ACC112 (cell line): Measurements from ENCODE around the gene SLC18B1.

Source experiments
- H2AFZ ChIP-seq: fragments of 200-600 bp; sonication (generic); one replicate; pipeline ENCODE4 v1.6.0; 2017; ENCODE audit warnings: antibody characterized with exemption, low read length; ENCODE audit not compliant: unreplicated experiment
- H3K27ac ChIP-seq: fragments of 200-600 bp; sonication (generic); 2 replicates; pipeline ENCODE4 v1.5.1; 2014; ENCODE audit warnings: low read depth, mild to moderate bottlenecking, antibody characterized with exemption, low read length, moderate library complexity
- H3K27me3 ChIP-seq: fragments of 200-600 bp; sonication (generic); 2 replicates; pipeline ENCODE4 v1.6.1; 2014; ENCODE audit warnings: mild to moderate bottlenecking, antibody characterized with exemption, low read length, moderate library complexity, mixed read lengths; ENCODE audit not compliant: insufficient read depth
- H3K36me3 ChIP-seq: fragments of 200-600 bp; sonication (generic); 2 replicates; pipeline ENCODE4 v1.6.1; 2016; ENCODE audit warnings: mild to moderate bottlenecking, antibody characterized with exemption, low read length, moderate library complexity, mixed read lengths; ENCODE audit not compliant: insufficient read depth
- H3K4me1 ChIP-seq: fragments of 200-600 bp; sonication (generic); one replicate; pipeline ENCODE4 v1.6.1; 2016; ENCODE audit warnings: low read length, mixed read lengths; ENCODE audit not compliant: insufficient read depth, unreplicated experiment, control insufficient read depth
- H3K4me3 ChIP-seq: fragments of 200-600 bp; sonication (generic); 2 replicates; pipeline ENCODE4 v1.5.1; 2014; ENCODE audit warnings: mild to moderate bottlenecking, low read depth, low read length
- H3K79me2 ChIP-seq: fragments of 200-600 bp; sonication (generic); one replicate; pipeline ENCODE4 v1.6.0; 2016; ENCODE audit warnings: low read length; ENCODE audit not compliant: control insufficient read depth, unreplicated experiment, insufficient read depth

The SLC18B1 gene

GRCh38 chr6:132746048-132746447 is 52.4 kb downstream of the SLC18B1 start:
- Histone ChIP-seq H3K27me3 (0 out of 2 replicates have a peak, but pooled peaks cover 3% of the 10 kb centered on the region), H2AFZ (no peak overlapping the region), H3K4me3 (no peak overlapping the region), H3K79me2 (no peaks in the 10 kb centered on the region), H3K27ac (no peak overlapping the region), H3K36me3 (no peaks in the 10 kb centered on the region), H3K4me1 (no peaks in the 10 kb centered on the region)

- Histone ChIP-seq H3K27ac (no peak overlapping the region), H3K79me2 (no peaks in the 10 kb centered on the region), H3K4me3 (no peak overlapping the region), H3K36me3 (no peaks in the 10 kb centered on the region), H3K4me1 (no peaks in the 10 kb centered on the region), H2AFZ (no peak overlapping the region), H3K27me3 (0 out of 2 replicates have a peak, but pooled peaks cover 3% of the 10 kb centered on the region)
Measured at GRCh38 chr6:132742495-132742894, 55.9 kb downstream of the SLC18B1 start.

GRCh38 chr6:132741281-132741680 is 57.2 kb downstream of the SLC18B1 start:
- no peak overlapping the region for H3K27ac ChIP-seq
- 0 out of 2 replicates have a peak, but pooled peaks cover 3% of the 10 kb centered on the region for H3K27me3 ChIP-seq
- peaks cover 7% of the 10 kb centered on the region for H3K4me1 ChIP-seq
- no peak overlapping the region for H2AFZ ChIP-seq
- H3K4me3 ChIP-seq = no peak overlapping the region
- H3K79me2 ChIP-seq = no peaks in the 10 kb centered on the region
- no peaks in the 10 kb centered on the region for H3K36me3 ChIP-seq

DNA sequence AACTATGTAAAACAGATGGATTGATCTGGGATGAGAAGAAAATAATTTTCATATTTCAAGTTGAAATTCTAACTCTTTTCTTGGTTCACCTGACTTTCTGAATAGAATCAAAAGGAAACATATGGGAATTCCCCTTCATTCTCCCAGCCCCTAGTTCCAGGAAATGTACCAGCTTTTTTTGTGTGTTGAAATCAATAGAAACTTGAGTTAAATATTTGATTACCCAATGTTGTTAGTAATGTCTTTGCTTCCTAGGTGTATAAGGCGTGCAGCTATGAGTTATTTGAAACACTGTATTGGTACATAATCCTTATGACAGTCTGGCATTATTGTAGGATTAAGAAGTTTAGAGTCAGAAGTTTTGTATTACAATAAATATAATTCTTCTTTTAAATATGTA is 62.2 kb downstream of the SLC18B1 start:
- H3K36me3 ChIP-seq = no peaks in the 10 kb centered on the region
- no peaks in the 10 kb centered on the region for H3K79me2 ChIP-seq
- H3K4me3 ChIP-seq = no peak overlapping the region
- peaks cover 18% of the 10 kb centered on the region for H3K4me1 ChIP-seq
- no peak overlapping the region for H2AFZ ChIP-seq
- no peaks in the 10 kb centered on the region for H3K27me3 ChIP-seq
- no peak overlapping the region for H3K27ac ChIP-seq

- no peak overlapping the region for H3K4me3 ChIP-seq
- H3K27ac ChIP-seq = peak overlapping the region; percentile 44; the same call in 1 of the 2 replicates
- peaks cover 24% of the 10 kb centered on the region for H3K4me1 ChIP-seq
- H2AFZ ChIP-seq = no peak overlapping the region
- H3K36me3 ChIP-seq = no peaks in the 10 kb centered on the region
- no peaks in the 10 kb centered on the region for H3K79me2 ChIP-seq
- no peaks in the 10 kb centered on the region for H3K27me3 ChIP-seq
Measured at GRCh38 chr6:132734694-132735236, 63.7 kb downstream of the SLC18B1 start.

DNA sequence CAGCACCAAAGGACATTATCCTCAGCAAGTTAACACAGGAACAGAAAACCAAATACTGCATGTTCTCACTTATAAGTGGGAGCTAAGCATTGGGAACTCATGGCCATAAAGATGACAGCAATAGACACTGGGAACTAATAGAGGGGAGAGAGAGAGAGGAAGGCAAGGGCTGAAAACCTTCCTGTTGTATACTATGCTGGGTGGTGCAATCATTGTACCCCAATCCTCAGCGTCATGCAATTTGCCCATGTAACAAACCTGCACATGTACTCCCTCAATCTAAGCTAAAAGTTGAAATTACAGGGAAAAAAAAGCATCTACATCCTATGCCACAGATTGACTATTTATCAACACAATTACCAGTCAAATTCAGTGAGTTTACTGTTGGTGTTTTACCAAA is 64.6 kb downstream of the SLC18B1 start:
- Histone ChIP-seq H3K36me3 (no peaks in the 10 kb centered on the region), H3K4me1 (peaks cover 24% of the 10 kb centered on the region), H3K27ac (no peak overlapping the region), H3K27me3 (no peaks in the 10 kb centered on the region), H3K79me2 (no peaks in the 10 kb centered on the region), H2AFZ (no peak overlapping the region), H3K4me3 (no peak overlapping the region)

DNA sequence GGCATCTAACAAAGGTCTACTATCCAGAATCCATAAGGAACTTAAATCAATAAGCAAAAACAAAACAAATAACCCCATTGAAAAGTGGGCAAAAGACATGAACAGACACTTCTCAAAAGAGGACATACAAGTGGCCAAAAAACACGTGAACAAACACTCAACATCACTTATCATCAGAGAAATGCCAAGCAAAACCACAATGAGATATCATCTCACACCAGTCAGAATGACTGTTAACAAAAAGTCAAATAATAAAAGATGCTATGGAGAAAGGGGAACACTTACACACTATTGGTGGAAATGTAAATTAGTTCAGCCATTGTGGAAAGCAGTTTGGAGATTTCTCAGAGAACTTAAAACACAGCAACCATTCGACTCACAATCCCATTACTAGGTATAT is 65.2 kb downstream of the SLC18B1 start:
- Histone ChIP-seq H3K4me1 (peaks cover 24% of the 10 kb centered on the region), H3K36me3 (no peaks in the 10 kb centered on the region), H3K27me3 (no peaks in the 10 kb centered on the region), H3K79me2 (no peaks in the 10 kb centered on the region), H3K27ac (no peak overlapping the region), H2AFZ (no peak overlapping the region), H3K4me3 (no peak overlapping the region)

DNA sequence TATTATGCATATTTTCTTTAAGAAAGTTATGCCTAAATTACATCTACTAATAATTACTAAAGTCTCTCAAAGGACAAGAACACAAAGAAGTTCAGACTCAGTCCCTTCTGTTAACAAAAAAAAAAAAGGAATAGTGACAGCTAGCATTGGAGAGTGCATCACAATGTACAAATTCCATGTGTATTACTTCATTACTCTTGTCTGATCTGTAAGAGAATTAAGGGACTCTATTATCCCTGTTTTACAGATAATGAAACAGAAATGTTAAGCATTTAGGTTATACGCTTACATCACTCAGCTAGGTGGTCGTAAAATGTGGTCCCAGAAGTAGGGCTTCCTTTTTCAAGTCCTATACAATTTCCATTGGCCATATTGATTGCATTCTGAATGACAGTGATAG is 67.4 kb downstream of the SLC18B1 start:
- no peak overlapping the region for H3K4me3 ChIP-seq
- no peak overlapping the region for H2AFZ ChIP-seq
- no peaks in the 10 kb centered on the region for H3K79me2 ChIP-seq
- H3K27ac ChIP-seq = no peak overlapping the region
- H3K27me3 ChIP-seq = no peaks in the 10 kb centered on the region
- H3K36me3 ChIP-seq = no peaks in the 10 kb centered on the region
- H3K4me1 ChIP-seq = peaks cover 14% of the 10 kb centered on the region

DNA sequence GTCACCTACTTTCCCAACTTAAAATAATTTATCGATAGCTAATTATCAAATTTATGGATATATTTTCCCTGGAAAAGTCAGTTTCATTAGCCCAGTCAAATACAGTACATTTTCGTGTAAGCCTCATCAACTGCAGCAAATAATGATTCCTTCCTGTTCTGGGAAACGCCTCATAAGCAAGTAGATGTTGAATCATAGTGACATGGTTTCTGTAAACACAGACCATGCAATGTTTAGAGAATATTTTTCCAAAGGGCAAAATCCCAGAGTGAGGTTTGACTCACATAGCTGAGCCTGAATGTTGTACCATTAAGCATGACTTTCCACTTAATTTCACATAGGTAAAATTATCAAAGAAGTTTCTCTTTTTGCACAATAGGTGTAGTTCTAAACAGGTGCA is 67.9 kb downstream of the SLC18B1 start:
- Histone ChIP-seq H3K27me3 (no peaks in the 10 kb centered on the region), H3K36me3 (no peaks in the 10 kb centered on the region), H3K4me1 (peaks cover 9% of the 10 kb centered on the region), H3K4me3 (no peak overlapping the region), H3K79me2 (no peaks in the 10 kb centered on the region), H2AFZ (no peak overlapping the region), H3K27ac (peak overlapping the region; percentile 11; the same call in 1 of the 2 replicates)

GRCh38 chr6:132728616-132729015 is 69.8 kb downstream of the SLC18B1 start:
- Histone ChIP-seq H3K27ac (no peak overlapping the region), H3K79me2 (no peaks in the 10 kb centered on the region), H3K36me3 (no peaks in the 10 kb centered on the region), H2AFZ (no peak overlapping the region), H3K4me1 (peaks cover 6% of the 10 kb centered on the region), H3K4me3 (no peak overlapping the region), H3K27me3 (no peaks in the 10 kb centered on the region)

DNA sequence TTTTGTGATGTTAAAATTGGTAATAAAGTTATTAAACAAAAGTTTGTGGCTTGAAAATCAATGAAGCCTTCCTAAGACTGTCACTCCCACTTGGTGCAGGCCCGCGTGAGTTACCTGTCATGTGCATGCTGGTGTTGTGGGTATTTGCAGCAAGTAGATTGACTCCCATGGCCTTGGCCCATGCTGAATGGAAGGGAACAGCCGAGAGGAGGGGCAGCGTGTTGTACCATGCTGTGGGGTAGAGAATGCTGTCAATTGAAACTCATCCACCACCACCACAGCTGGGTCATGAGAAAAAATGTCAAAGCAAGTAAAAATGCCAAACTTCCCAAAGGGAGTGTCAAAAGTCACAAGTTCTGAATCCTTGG is 71.8 kb downstream of the SLC18B1 start:
- H3K79me2 ChIP-seq = no peaks in the 10 kb centered on the region
- no peak overlapping the region for H2AFZ ChIP-seq
- H3K36me3 ChIP-seq = no peaks in the 10 kb centered on the region
- H3K4me3 ChIP-seq = no peak overlapping the region
- H3K27ac ChIP-seq = no peak overlapping the region
- no peaks in the 10 kb centered on the region for H3K27me3 ChIP-seq
- peaks cover 6% of the 10 kb centered on the region for H3K4me1 ChIP-seq
